Bronchus fibroblast of lung (primary cell): Measurements from ENCODE around the gene LAPTM5. TPM values are rescaled to one million over a fixed set of nuclear protein-coding genes. Genes with fewer than 3 reads are reported as not detected.

Source experiments
- total RNA-seq: library from RNA; depleted of rRNA; stranded (reverse); fragments of >200 nt; gene quantifications from 2 replicates; pipeline ENCODE4 v1.2.3, GENCODE V29; 2015

LAPTM5 gene, protein sequence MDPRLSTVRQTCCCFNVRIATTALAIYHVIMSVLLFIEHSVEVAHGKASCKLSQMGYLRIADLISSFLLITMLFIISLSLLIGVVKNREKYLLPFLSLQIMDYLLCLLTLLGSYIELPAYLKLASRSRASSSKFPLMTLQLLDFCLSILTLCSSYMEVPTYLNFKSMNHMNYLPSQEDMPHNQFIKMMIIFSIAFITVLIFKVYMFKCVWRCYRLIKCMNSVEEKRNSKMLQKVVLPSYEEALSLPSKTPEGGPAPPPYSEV
- total RNA-seq = not detected in 2 replicates

DNA sequence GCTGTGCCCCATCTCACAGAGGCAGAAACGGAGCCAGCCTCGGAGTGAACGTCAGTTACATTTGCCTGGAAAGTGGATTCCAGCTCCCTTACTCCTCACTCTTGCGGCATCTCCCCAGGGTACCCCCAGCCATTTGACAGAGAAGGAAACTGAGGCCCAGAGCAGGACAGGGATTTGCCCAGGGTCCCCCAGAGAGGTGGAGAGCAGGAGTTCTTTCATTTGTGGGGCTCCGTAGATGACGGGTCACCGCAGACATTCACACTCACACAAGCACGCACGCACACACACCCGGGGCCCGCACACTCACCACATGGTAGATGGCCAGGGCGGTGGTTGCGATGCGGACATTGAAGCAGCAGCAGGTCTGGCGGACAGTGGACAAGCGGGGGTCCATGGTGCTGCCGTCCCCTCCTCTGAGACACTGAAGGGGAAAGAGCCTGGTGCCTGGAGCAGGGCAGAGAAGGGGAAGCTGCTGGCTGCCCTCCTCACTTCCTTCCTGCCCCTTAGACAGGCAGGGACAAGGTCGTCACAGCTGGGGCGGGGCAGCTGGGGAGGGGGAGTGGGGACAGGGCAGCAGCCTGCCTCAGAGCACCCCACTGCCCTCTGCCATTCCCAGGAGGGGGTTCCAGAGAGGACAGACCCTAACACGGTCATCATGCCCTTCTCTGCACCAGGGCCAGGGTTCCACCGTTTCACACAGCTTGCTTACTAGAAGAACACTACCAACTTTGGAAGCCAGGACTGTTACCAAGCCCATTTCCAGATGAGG lies at the start of gene LAPTM5:
TSS of gene LAPTM5 (minus strand) at position 423 of the 769 bp plus-strand sequence. CDS start at position 394, 29 bp downstream.

DNA sequence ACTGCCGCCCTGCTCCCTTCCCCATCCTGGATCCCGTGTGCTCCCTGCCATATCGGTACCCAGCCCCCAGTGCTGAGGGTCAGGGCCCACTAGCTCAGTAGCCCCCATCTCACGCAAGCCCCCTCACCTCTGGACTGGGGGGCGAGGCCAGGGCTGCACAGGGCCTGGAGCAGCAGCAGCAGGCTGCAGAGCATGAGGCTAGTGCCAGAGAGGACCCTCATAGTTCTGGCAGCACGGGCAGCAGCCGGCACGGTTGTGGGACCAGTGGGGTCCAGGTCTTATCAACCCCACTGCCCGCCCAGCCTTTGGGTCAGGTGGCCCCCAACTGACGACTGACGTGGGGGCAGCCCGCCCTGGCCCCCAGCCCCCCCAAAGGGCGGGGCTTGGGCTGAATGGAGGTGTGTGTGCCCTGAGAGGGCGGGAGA lies 34.2 kb downstream of the LAPTM5 start, which contains the start of gene MATN1:
TSS of gene MATN1 (minus strand) at position 255 of the 425 bp plus-strand sequence. CDS start at position 221, 34 bp downstream.

Other genes starting within 250 kb of the LAPTM5 start
- not detected in 2 replicates for gene MATN1, start 34.2 kb downstream of the LAPTM5 start, total RNA-seq
- 34.8 and 35.5 TPM in 2 replicates for gene SDC3, start 151.0 kb upstream of the LAPTM5 start, total RNA-seq